ENCODE data around the gene EXT2.

DNA sequence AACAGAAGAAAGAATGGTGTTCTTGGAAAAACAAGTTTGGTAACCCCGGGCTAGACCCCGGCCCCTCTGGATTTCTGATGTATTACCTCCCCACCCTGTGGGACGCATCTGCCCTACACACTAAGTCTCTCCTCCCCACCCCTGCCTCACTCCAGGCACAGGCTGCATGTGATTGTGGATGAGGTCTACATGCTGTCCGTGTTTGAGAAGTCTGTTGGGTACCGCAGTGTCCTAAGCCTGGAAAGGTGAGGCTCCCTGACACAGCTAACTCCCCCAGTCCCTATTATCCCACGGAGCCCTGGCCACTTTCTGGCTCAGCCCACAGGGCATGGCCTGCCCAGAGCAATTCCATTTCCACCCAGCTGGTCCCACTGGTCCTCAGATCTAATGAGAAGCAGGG, 16.1 kb upstream of the EXT2 start:
- TF ChIP-seq CTCF (IDR thresholded peaks at IDR 0.05): no peak
- no peak for TF ChIP-seq ZFX (IDR thresholded peaks at IDR 0.05; ENCODE audit: borderline replicate concordance)

All from 22Rv1 (cell line).